HepG2 (cell line): ENCODE data around the gene FOLR3. TPM values are rescaled to one million over a fixed set of nuclear protein-coding genes. Genes with fewer than 3 reads are reported as not detected.
A peak's percentile ranks its signal among the peaks of the same experiment; 100 is the strongest.

Experiments
- CREB1 ChIP-seq, 2 experiments: fragments of 450-650 bp in 1 of 2; IDR thresholded peaks; 2 replicates each; pipeline ENCODE4 v1.6.1; 2016 to 2017; ENCODE audit warnings: control low read depth in 1 of 2, mild to moderate bottlenecking in 1 of 2, missing compliant biosample characterization in 1 of 2, missing genetic modification characterization in 1 of 2
- ERF ChIP-seq: IDR thresholded peaks from 2 replicates; pipeline ENCODE4 v1.6.1; 2018; ENCODE audit warnings: missing biosample characterization, missing genetic modification reagents
- FOXC1 ChIP-seq: sonication (generic); formaldehyde crosslinking; IDR thresholded peaks from 2 replicates; pipeline ENCODE4 v1.8.0; 2022; ENCODE audit warnings: mild to moderate bottlenecking, missing genetic modification reagents, borderline replicate concordance
- HNF4A ChIP-seq: sonication (generic); formaldehyde crosslinking; IDR thresholded peaks from 2 replicates; pipeline ENCODE4 v1.4.0; 2020; ENCODE audit warnings: missing genetic modification reagents
- MBD4 ChIP-seq: IDR thresholded peaks from 2 replicates; pipeline ENCODE4 v1.6.1; 2012; ENCODE audit warnings: low read length, inconsistent platforms, borderline replicate concordance
- PAX8 ChIP-seq: sonication (generic); formaldehyde crosslinking; IDR thresholded peaks from 2 replicates; pipeline ENCODE4 v1.8.0; 2022; ENCODE audit warnings: mild to moderate bottlenecking, missing genetic modification reagents, borderline replicate concordance
- PCBP2 ChIP-seq: fragments of 200-400 bp; formaldehyde crosslinking; optimal IDR thresholded peaks from 2 replicates; pipeline ENCODE3; 2018; ENCODE audit warnings: low read length, low read depth; ENCODE audit not compliant: poor library complexity, severe bottlenecking
- PHF8 ChIP-seq: sonication (generic); formaldehyde crosslinking; IDR thresholded peaks from 2 replicates; pipeline ENCODE4 v1.5.0; 2020; ENCODE audit warnings: missing genetic modification reagents
- PPARG ChIP-seq: conservative IDR thresholded peaks from 2 replicates; pipeline ENCODE4 v1.6.1; 2016; ENCODE audit warnings: missing biosample characterization, missing genetic modification reagents
- ZBTB14 ChIP-seq: sonication (generic); formaldehyde crosslinking; IDR thresholded peaks from 2 replicates; pipeline ENCODE4 v1.4.0; 2020; ENCODE audit warnings: missing genetic modification reagents
- ZBTB43 ChIP-seq: sonication (generic); formaldehyde crosslinking; conservative IDR thresholded peaks from 2 replicates; pipeline ENCODE4 v1.4.0; 2020; ENCODE audit warnings: missing genetic modification reagents
- ZNF207 ChIP-seq: fragments of 450-650 bp; IDR thresholded peaks from 2 replicates; pipeline ENCODE4 v1.6.1; 2016; ENCODE audit warnings: antibody characterized with exemption, borderline replicate concordance
- ZNF224 ChIP-seq: sonication (generic); formaldehyde crosslinking; IDR thresholded peaks from 2 replicates; pipeline ENCODE4 v1.5.0; 2020; ENCODE audit warnings: mild to moderate bottlenecking, missing genetic modification reagents
- ZNF274 ChIP-seq: sonication (generic); formaldehyde crosslinking; IDR thresholded peaks from 2 replicates; pipeline ENCODE4 v1.5.1; 2020; ENCODE audit warnings: mild to moderate bottlenecking, missing genetic modification reagents
- ZNF326 ChIP-seq: sonication (generic); formaldehyde crosslinking; IDR thresholded peaks from 2 replicates; pipeline ENCODE4 v1.4.0; 2020; ENCODE audit warnings: missing genetic modification reagents, borderline replicate concordance
- ZNF407 ChIP-seq: sonication (generic); formaldehyde crosslinking; IDR thresholded peaks from one replicate; pipeline ENCODE4 v1.5.1; 2020; ENCODE audit warnings: mild to moderate bottlenecking, missing genetic modification reagents; ENCODE audit errors: not compliant biosample characterization
- ZNF441 ChIP-seq: sonication (generic); formaldehyde crosslinking; IDR thresholded peaks from 2 replicates; pipeline ENCODE4 v1.7.0; 2021; ENCODE audit warnings: missing genetic modification reagents, borderline replicate concordance
- ZNF737 ChIP-seq: sonication (generic); formaldehyde crosslinking; IDR thresholded peaks from 2 replicates; pipeline ENCODE4 v1.5.0; 2020; ENCODE audit warnings: missing genetic modification reagents, mild to moderate bottlenecking, borderline replicate concordance
- polyA plus RNA-seq, 8 experiments: library from polyadenylated mRNA; depleted of rRNA in 3 of 8; stranded (reverse) in 7 of 8; unstranded in 1 of 8; fragments of >200 nt; fragmentation: Illumina TruSeq in 4 of 8; extraction: Trizol in 4 of 8; gene quantifications; 2 replicates each; pipeline versions ENCODE4 v1.2.1 to v1.2.3, GENCODE V29; 2011 to 2016; ENCODE audit warnings: low read depth in 4 of 8, missing spikeins in 1 of 8, mixed read lengths in 1 of 8; ENCODE audit not compliant: insufficient read depth in 1 of 8
- total RNA-seq, 5 experiments: library from RNA; depleted of rRNA; stranded (reverse); fragments of >200 nt; fragmentation: Illumina TruSeq; extraction: Trizol; gene quantifications; 2 replicates each; pipeline ENCODE4 v1.2.3, GENCODE V29; 2016; ENCODE audit warnings: low read depth in 1 of 5

The FOLR3 gene
- total and polyA plus RNA-seq, 2 of the 13 experiments (the other 11 are each of a cell fraction or from before 2014, with no cell fraction given): not detected

- TF ChIP-seq ZNF407 (CRISPR knock-in tag): no peak
- no peak for TF ChIP-seq ZNF441 (CRISPR knock-in tag)
- TF ChIP-seq ZNF326 (CRISPR knock-in tag): no peak
- TF ChIP-seq MBD4: no peak
- TF ChIP-seq ZNF207: no peak
- no peak for TF ChIP-seq PAX8 (CRISPR knock-in tag)
- TF ChIP-seq CREB1 (IDR thresholded peaks at IDR 0.05): peak; percentile 92
- peak; percentile 97 for TF ChIP-seq CREB1 (CRISPR knock-in tag; IDR thresholded peaks at IDR 0.05)
- peak; percentile 86 for TF ChIP-seq PHF8 (CRISPR knock-in tag)
- 0 out of 2 replicates have a peak, but pooled peaks have one; percentile 26 for TF ChIP-seq PPARG (CRISPR knock-in tag)
- no peak for TF ChIP-seq HNF4A
- TF ChIP-seq ZNF274 (CRISPR knock-in tag): no peak
- no peak for TF ChIP-seq ZNF737 (CRISPR knock-in tag)
- TF ChIP-seq ERF: peak; percentile 82
- no peak for TF ChIP-seq PCBP2
- TF ChIP-seq FOXC1 (CRISPR knock-in tag): no peak; the same call in none of the 2 replicates
- no peak for TF ChIP-seq ZNF224 (CRISPR knock-in tag)
- TF ChIP-seq ZBTB43: 0 out of 2 replicates have a peak, but pooled peaks have one; percentile 44
- no peak; the same call in 1 of the 2 replicates for TF ChIP-seq ZBTB14 (CRISPR knock-in tag)
Measured at GRCh38 chr11:72112143-72112977, 23.2 kb upstream of the FOLR3 start, which contains the start of gene ANAPC15 (continued).
